Esophagus mucosa (tissue), 1 donor: ENCODE measurements around the gene LGALS9. TPM values are rescaled to one million over a fixed set of nuclear protein-coding genes. Genes with fewer than 3 reads are reported as not detected.
A peak's percentile ranks its signal among the peaks of the same experiment; 100 is the strongest.
"Not testable (repeated sequence)": the region's sequence is repeated elsewhere in the genome, so short reads cannot be mapped to it uniquely, and the experiment has no call there.

Experiments used
- ATAC-seq: fragments of 200-7000 bp; cut with Tn5 transposase; one replicate; pipeline ENCODE4 v1.9.1; 2020
- total RNA-seq: library from RNA; stranded (reverse); gene quantifications from one replicate; pipeline ENCODE4 v1.2.4, GENCODE V29; 2023
- donor health status: DM: yes; HTN: yes; CAD: no.

The LGALS9 gene
- total RNA-seq, 1 donor from 2014 or later = 22.6 TPM

DNA sequence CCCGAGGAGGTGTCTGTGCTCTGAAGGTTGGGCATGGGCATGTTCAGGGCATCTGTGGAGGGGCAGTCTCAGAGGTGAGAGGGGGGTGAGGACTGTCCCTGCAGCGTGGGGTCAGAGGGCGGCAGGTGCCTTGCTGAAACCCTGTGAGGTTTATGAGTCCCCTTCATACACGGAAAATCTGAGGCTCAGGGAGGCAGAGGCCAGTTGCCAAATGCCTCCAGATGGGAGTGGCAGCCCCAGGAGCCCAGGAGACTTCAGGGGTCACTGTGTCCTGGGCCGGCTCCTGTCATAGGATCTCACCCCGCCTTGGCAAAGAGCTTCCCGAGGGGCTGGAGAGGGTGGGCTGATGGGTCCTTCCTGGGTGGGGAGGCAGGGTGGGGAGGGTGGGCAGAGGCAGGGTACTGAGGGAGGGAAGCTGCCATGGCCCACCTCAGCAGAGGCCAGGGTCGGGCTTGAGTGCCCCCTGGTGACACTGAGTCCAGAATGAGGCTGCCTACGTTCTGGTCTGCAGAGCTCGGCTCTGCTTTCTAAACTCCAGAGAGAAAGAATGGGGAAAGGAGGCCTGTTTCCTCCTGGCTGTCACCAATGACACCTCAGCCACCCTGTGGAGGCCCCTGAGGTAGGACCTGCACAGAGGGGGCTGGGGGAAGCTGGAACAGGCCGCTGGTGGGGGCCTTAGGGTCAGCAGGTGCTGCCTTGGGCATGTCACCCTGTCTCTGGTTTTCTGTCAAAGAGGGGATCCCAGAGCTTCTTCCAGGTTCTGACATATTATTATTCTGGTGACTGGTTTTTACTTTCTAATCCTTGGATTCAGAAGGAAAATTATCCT is 1.1 kb downstream of the LGALS9 start:
- no peak for ATAC-seq

GRCh38 chr17:27632766-27633165 is 1.8 kb downstream of the LGALS9 start:
- peak; percentile 30 for ATAC-seq

DNA sequence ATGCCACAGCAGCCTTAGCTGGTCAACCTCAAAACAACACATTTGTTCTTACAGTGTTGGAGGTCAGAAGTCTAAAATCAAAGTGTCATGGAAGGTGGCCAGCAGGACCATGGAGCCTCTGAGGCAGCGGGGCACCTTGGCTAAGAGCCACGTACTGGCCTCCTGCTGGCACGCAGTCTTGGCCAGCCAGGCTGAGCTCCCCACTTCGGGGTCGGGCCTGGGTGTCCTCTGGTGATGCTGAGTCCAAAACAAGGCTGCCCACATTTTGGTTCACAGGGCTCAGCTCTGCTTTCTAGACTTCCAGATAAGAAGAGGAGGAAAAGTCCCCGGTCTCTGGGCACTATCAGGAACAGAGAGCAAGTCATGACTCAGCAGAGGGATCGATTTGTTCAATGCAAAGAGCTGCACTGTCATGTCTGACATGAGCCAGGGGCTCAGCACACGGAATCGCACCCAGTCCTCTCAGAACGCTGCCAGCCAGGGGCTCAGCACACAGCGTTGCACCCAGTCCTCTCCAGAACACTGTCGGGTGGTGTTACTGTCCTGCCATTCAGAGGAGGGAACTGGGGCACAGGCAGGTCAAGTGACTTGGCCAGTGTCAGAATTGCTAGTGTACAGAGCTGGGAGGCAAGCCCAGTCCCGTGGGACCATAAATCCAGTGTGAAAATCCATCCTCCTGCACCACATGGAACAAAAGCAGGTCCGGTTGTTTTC is 2.5 kb downstream of the LGALS9 start:
- no peak for ATAC-seq

- no peak for ATAC-seq
Measured at GRCh38 chr17:27634026-27634335, 3.0 kb downstream of the LGALS9 start.

GRCh38 chr17:27634776-27635175 is 3.8 kb downstream of the LGALS9 start:
- no peak for ATAC-seq

DNA sequence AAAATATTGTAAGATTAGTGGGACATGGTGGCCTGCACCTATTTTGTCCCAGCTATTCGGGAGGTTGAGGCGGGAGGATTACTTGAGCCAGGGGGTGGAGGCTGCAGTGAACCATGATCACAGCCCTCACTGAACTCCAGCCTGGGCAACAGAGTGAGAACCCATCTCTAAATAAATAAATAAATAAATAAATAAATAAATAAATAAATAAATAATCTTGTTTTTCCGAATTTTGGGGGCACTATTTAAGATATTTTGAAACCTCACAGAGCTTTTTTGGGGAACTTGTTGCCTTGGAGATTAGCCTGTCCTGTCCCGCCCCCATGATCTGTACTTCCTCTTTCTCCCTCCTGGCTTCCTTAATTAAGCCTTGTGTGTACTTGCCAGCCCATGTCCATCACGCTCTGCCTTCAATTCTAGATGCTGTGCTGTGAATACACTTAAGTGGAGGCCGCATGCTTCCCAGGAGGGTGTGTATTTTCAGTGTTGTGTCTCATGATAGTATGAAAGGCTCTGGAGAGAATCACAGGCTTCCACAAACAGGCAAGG is 4.4 kb downstream of the LGALS9 start:
- ATAC-seq = no peak

DNA sequence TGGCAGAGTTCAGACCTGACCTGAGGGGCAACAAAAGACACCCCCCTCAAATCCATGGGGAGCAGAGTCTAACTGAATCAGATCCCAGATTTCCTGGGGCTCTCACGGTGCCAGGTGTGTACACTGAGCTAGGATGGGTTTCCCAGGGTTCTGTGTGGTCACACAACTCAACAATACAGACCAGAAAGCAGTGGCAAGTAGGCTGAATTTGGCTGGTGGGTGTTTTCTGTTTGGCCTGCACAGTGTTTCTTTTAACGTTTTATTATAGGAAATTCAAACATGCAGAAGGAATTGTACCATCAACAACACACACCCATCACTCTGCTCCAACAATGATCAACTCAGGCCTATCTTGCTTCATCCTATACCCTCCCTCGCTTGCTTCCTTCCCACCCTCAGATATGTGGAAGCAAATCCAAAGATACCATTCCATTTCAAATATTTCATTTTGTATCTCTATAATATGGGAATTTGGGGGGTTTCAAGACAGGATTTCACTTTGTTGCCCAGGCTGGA is 5.1 kb downstream of the LGALS9 start:
- not testable (repeated sequence) for ATAC-seq

DNA sequence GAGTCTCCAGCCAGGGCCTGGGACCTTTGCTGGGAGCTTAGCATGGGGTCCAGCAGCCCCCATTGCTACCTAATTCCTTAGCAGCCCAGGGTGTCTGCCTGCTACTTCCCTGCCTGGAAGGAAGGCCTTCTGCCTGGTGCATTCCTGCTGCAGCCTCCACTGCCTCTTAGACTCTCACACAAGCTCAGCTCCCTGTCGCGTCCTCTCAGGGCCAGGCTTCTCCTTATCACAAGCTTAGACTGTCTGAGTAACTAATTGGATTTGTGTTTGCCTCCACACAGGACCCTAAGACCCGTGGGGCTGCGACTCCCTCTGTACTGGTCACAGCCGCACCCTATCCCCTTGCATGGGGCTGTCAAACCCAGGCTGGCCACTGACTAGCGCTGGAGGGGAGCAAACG is 6.8 kb downstream of the LGALS9 start:
- ATAC-seq = not testable (repeated sequence)

DNA sequence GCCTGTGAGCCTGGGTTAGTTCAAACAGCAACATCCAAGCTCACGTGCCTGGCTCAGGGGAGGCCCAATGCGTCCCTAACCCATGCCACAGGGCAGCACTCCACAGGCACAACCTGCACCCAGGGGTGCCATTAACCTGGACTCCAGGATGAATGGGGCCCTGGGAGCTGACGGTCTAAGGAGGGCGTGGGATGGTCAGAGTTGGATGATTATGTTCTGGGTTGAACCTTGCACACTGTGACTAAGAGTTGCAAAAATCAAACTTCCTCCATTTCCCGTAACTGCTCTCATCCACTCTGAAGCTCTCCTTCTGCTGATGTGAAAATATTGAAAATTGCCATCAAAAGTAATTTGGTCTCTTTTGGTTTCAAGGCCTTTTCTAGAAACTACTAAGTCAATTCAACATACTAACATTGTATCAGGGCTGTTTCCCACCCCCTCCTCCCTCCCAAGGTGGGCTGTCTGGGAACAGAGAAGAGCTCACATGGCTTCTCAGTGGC is 7.5 kb downstream of the LGALS9 start:
- ATAC-seq = not testable (repeated sequence)

DNA sequence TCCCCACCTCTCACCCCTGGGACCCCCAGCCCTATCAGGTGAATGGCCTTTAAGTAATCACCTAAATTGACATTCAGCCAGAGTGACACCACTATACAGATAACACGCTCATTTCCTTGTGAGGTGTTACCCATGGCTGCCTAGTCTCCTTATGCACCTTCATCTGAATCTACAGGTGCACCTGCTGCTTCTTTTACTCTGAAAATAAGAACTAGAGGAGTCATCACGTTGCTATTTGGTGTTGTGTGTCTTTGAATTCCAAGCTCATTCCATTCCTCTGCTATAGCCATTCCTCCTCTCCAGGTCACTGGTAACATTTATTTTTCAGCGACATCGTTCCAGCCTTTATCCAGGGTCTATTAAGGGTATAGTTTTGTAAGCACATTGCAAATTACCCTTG is 9.8 kb downstream of the LGALS9 start:
- no peak for ATAC-seq

- ATAC-seq = peak; percentile 62
Measured at GRCh38 chr17:27644586-27644985, 13.6 kb downstream of the LGALS9 start.

DNA sequence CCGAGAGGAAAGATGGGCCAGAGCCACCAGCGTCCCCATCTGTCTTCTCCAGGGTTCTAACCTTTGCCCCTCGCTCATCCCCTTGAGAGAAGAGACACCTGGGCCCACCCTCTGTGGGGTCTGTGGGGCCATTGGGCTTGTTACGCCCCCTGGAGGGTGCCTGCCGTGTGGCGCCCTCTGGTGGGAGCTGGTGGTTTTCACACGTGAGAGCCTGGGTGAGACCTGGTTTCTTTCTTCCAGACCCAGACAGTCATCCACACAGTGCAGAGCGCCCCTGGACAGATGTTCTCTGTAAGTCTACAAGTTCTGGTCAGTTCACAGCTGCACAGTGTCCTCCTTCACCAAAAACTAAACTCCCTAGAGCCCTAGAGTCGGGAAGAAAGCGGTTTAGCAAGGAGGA is 14.6 kb downstream of the LGALS9 start:
- ATAC-seq = peak; percentile 19

- ATAC-seq = no peak
Measured at GRCh38 chr17:27646232-27646631, 15.2 kb downstream of the LGALS9 start.

- peak; percentile 62 for ATAC-seq
Measured at GRCh38 chr17:27647765-27648164, 16.8 kb downstream of the LGALS9 start.

DNA sequence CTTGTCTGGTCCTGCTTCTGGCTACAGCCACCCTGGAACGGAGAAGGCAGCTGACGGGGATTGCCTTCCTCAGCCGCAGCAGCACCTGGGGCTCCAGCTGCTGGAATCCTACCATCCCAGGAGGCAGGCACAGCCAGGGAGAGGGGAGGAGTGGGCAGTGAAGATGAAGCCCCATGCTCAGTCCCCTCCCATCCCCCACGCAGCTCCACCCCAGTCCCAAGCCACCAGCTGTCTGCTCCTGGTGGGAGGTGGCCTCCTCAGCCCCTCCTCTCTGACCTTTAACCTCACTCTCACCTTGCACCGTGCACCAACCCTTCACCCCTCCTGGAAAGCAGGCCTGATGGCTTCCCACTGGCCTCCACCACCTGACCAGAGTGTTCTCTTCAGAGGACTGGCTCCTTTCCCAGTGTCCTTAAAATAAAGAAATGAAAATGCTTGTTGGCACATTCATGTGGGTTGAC is 18.2 kb downstream of the LGALS9 start:
- ATAC-seq = not testable (repeated sequence)

DNA sequence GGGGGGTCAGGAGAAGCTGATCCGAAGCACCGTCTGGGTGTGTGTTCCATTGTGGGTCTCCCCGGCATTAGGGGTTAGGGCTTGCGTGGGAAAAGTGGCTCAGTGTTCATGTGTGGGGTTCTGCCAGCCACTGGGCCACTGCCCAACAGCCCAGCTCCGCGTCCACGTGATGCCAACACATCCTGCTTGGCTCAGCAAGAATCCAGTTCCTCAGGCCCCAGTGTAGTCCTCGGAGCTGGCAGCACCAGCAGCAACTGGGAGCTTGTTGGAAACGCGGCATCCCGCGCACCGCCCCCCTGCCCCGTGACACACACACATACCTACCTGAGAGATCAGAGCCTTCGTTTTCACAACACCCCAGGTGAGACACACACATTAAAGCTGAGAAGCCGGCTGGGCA is 18.9 kb downstream of the LGALS9 start:
- ATAC-seq = no peak

DNA sequence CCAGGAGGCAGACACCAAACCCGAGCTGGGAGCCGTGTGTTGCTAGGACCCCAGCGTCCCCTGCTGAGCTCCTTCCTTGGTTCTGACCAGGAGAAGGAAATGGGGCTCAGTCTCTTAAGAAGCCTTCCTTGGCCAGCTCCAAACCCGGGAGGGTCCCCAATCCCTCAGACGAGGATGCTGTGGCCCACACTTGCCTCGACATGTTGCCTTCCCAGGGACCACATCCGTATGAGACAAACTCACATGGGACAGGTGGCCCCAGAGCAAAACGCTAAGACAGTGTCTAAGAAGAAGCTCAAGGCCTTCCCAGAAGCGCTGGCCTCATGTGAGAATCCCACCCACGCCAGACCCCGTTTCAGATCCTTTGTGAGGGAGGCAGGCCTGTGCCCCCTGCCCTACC is 19.8 kb downstream of the LGALS9 start:
- no peak for ATAC-seq

DNA sequence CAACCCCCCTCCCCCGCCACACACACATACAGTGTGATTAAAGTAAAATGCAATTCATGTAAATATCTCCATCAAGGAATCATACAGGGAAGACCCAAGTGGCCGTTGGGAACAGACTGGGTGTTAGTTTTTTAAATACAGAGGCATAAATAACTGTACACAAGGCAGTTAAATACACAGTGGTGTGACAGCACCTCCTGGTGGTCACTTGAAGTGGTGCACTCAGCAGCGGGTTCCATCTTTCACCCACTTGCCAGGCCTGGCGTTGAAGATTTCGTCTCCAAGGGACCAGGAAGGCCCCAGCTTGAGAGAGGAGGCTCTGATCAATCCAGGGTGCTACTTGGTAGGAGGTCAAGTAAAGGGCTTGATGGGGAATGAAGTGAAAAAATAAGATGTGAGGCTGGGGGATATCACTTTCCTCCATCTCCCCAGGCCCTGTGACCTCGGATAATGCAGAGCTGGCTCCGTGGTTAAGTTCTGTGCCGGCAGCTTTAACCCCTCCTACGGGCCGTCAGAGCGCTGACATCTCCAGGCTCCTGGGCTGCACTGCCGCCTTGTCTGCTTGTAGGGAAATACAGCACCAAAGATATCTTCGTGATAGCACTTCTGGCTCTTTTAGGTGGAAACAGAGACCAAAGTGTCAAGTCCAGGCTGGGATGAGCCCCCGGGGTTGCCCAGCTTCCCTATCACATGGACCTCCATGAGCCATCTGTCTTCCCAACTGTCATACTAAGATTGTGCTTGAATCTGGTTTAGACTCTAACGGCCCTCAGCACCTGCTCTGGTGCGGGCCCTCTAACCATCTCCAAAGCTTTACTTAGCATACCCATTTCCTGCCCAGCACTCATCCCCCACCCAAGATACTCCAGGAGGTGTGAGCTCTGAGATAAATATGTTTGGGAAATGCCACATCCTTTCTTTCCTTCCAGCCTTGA is 20.7 kb downstream of the LGALS9 start:
- ATAC-seq = peak; percentile 68

DNA sequence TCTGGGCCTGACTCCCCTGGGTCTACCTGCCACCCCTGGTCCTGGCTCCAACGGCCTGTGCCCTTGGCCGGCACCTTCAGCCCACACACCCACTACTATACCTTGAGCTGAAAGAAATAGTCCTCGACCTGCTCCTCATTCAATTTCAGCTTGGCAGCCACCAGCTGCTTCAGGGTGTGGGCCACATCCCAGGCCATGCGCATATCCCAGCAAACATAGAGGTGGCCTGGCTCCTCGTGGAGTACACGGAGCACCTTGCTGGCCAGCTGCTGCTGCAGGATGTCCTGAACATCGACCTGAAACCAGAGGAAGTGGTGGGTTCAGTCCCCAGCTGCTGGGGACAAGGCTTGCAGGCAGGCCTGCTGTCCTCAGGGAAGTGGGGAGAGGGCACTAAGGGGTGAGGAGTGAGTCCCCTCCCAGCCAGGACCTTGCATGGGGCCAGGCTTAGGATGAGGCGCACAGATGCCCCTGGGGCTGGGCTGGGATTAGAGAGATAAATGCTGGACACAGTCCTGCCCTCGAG is 22.5 kb downstream of the LGALS9 start:
- ATAC-seq = not testable (repeated sequence)

DNA sequence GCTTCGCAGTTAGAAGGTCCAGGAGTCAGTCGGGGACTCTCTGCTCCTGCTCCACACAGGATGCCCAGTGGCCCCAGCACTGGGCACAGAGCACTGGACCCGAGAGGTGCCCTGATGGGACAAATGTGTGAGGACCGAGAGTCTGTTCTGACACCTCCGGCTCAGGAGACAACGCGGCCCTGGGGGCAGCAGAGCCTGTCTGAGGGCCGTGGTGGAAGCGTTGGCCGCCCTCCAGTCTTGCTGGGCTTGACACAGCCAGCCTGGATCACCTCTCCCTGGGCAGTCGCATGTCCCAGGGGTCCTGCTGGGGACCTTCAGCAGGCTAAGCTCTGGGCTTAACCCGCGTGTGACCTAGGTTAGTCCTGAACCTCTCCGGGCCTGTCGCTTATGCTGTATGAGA is 23.1 kb downstream of the LGALS9 start:
- ATAC-seq = no peak

GRCh38 chr17:27654654-27655524 is 23.9 kb downstream of the LGALS9 start:
- peak; percentile 67 for ATAC-seq
